Urothelium cell line (cell line): ENCODE data around the gene AMH.

Experiments
- DNase-seq: peaks from one replicate; pipeline ENCODE4 v3.0.0; 2011; ENCODE audit warnings: low spot score, mixed read lengths
- FAIRE-seq: peaks from 2 replicates; lab custom pipeline; 2011; peaks lifted over from hg19 to GRCh38; lab: Jason Lieb, UNC

Gene AMH

DNA sequence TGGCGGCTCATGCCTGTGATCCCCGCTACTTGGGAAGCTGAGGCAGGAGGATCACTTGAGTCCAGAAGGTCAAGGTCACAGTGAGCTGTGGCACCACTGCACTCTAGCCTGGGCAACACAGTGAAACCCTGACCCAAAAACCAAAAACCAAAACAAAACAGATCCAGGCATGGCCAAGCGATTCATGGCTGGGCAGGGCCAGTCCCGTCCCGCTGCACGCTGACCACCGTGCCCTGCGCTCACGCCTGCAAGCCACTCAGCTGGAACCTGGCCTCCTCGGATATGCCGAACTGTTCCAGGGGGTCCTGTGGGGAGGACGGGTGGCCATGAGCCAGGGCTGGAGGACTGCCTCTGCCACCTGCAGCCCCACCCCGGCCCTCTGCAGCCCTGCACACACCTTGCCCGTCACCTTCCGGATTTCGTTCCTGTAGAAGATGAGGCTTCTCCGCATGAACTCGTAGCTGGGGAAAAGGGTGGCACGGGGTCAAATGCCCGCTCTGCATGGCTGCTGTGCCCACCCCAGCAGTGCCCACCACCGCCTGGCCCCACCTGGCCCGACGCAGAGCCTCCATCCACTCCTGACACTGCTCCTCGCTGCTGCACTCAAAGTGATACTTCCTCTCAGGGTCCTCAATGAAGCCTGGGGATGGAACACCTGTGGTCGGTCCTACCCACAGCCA lies 15.4 kb upstream of the AMH start:
- no peak for DNase-seq
- no peak for FAIRE-seq

- FAIRE-seq (no peak), DNase-seq (no peak)
These were observed 14.1 kb upstream of the AMH start for GRCh38 chr19:2234996-2235380.

DNA sequence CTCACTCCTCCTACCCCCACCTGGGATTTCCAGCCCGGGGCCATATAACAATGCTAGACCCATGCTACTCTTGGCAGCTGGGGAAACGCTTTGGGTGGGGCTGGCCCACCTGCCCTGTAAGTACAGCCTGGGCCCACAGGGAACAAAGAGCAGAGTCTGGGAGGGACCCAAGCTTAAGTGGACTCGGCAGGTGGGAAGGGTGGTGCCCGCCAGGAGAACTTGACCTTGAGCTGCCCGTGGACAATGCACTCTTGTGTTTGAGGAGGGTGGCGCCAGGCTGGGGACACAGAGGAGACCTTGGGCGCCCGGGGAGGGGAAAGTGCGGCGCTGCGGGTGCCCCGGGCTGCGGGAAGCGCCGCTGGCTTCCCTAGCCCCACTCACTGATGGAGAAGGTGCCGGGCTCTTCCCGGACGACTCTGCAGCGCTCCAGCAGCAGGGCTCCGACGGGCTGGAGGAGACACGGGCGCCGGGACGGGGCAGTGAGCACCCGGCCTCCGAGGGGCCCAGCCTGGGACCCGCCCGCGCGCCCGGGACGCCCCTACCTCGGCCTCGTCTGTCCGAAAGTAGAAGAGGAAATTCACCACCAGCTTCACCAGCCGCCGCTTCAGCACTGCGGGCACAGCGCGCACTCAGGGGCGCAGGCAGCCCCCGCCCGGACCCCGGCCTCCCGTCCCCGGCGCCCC lies 13.6 kb upstream of the AMH start:
- no peak for FAIRE-seq
- no peak for DNase-seq

DNA sequence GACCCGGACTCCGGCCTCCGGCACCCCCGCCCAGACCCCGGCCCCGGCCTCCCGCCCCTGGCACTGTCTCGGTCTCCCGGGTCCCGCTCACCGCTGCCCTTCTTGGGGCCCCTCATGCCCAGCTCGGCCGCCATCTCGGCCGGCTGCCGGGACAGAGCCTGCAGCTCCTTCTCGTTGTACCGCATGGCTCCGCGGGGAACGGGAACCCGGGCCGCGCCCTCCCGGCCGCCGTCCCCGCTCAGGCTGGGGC lies 13.1 kb upstream of the AMH start:
- DNase-seq (no peak), FAIRE-seq (no peak)

DNA sequence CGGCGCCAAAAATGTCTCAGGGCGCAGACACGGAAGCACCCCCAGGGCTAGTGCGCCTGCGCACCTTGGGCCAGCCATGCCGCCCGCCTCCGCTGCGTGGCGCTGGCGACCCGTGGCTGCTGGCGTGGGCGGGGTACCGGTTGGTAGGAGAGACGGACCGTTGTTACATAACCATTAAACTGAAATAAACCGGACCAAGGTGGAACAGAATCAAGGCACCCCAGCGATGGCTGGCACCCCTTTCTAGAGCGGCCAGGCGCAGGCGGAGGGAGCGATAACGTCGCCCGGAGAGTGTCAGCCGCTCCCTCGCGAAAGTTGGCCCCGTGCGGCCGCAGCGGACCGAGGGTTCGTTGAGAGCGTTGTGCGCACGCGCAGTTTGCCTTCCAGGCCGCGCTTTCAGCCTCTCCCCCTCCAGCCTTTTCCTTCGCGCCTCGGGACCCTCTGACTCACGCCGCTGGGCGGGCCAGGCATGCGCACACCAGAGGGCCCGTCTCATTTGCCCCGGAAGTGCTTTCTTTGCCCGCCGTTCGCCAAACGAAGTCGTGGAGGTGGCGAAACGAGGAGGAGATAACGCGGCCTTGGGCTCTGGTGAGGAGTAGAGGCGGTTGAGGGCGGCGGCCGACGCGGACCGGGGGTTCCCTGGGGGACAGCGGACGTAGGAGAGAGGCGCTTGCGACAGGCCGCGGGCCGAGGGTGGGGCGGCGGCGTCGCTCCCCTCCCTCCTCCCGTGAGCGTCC lies 12.6 kb upstream of the AMH start, which contains the start of the genes PLEKHJ1 and SF3A2:
Gene PLEKHJ1, minus strand, starts transcription at position 16 of the 737 bp plus-strand sequence. CDS start 81 bp downstream, outside the sequence.
Gene SF3A2, plus strand, starts transcription at position 511 of the 737 bp plus-strand sequence. CDS start 6,595 bp downstream, outside the sequence.
- FAIRE-seq (peak; percentile 92), DNase-seq (peak; percentile 97)

DNA sequence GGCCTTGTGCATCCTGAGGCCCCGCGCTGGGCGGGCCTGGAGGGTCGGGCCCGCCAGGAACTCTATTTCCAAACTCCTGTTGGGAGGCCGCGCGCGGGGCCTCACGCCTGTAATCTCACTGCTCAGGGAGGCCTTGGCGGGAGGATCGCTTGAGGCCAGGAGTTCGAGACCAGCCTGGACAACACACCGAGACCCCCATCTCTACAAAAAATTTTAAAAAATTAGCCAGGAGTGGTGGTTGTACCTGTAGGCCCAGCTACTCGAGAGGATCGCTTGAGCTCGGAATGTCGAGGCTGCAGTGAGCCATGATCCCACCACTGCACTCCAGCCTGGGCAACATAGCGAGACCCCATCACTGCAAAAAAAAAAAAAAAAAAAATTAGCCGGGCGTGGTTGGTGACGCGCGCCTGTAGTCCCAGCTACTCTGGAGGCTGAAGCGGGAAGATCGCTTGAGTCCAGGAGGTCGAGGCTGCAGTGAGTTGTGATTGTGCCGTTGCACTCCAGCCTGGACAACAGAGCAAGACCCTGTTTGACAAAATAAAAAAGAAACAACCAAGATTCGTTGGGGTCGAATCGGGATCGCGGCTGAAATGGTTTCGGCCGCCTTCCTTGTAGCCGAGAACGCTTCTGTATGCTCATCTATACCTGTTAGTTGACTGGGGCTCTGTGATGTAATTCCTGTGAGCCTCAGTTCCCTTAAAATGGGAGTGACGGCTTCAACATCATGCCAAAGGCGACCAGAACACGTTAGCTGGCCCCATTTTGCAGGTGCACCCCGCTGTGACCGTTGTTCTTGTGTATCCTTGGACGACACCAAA lies 11.9 kb upstream of the AMH start:
- FAIRE-seq, result no peak
- no peak for DNase-seq

DNA sequence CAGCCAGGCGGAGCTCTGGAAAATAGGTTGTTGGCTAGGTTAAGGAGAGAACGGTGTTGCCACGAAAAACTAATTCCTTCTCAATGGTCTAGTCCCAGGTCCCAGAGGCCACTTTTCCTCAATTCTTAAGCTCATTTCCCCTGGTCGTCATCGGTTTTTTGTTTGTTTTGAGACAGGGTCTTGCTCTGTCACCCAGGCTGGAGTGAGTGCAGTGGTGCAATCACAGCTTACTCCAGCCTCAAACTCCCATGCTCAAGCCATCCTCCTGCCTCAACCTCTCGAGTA lies 11.3 kb upstream of the AMH start:
- FAIRE-seq (no peak), DNase-seq (no peak)

DNA sequence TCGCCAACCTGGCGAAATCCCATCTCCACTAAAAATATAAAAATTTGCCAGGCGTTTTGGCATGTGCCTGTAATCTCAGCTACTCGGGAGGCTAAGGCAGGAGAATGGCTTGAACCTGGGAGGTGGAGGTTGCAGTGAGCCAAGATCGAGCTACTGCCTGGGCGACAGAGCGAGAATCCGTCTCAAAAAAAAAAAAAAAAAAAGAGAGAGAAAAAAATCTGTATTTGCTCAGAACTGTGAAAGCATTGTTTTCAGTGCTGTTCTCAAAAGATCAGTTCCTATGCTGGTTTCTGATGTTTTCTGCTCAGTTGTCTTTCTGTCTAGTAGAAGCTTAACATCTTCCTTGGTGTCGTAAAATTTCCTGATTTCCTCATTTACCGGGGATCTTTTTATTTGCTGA lies 9.9 kb upstream of the AMH start:
- no peak for FAIRE-seq

GRCh38 chr19:2239771-2240770 lies 9.1 kb upstream of the AMH start:
- no peak for FAIRE-seq
- DNase-seq, result no peak

More for the DNA sequence above, 9.9 kb upstream of the AMH start:
- no peak for DNase-seq

DNA sequence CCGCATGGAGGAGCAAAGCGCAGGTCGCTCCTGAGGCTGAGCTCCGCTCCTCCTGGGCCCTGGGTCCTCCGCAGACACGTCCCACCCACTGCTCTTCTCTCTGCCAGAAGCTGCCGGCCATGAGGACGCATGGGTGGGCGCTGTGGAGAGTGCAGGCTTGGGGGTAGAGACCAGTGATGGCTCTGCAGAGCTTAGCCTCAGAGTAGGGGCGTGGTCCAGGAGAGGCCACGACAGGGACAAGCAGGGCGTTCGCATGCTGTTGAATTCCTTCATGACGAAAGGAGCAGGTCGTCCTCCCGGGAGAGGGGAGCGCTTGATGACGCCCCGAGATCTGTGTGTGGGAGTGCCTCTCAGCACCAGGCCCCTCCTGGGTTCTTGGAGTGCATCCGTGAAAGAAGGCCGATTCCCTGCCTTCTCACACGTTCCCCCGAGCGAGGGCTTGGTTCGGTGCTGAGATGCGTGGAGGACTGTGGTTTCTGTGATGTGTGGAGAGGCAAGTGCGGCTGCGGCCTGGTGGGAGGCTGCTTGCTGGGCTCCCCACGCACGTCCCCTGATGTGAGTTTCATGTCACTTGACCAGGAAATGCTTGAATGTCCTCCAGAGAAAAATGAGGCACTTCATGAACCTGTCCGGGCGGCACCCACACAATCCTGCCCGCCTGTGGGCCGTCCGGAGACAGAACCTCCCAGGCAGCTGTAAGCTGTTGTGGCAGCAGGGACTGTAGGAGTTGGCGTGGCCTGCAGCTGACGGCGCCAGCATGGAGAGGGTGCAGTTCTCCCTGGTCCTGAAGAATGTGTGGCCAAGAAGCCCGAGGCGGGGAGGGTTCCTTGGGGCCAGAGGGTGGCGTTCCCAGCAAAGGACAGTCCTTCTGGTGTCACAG lies 8.0 kb upstream of the AMH start:
- no peak for DNase-seq
- FAIRE-seq, result no peak

DNA sequence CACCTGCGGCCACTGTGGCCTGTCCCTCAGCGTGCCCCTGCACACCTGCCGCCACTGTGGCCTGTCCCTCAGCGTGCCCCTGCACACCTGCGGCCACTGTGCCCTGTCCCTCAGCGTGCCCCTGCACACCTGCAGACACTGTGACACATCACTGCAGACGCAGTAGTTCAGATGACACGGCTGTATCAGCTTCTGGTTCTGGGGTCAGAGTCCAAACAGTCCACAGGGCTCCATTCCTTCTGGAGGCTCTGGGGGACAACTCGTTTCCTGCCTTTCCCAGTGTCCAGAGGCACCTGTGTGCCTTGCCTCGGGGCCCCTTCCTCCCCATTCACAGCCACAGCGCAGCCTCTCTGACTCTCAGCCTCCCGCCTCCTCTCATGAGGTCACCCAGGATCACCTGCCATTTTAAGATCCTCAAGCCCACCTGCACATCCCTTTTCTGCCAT lies 7.0 kb upstream of the AMH start:
- no peak for FAIRE-seq
- DNase-seq, result no peak

GRCh38 chr19:2242816-2243215 lies 6.3 kb upstream of the AMH start:
- DNase-seq (no peak), FAIRE-seq (no peak)

DNA sequence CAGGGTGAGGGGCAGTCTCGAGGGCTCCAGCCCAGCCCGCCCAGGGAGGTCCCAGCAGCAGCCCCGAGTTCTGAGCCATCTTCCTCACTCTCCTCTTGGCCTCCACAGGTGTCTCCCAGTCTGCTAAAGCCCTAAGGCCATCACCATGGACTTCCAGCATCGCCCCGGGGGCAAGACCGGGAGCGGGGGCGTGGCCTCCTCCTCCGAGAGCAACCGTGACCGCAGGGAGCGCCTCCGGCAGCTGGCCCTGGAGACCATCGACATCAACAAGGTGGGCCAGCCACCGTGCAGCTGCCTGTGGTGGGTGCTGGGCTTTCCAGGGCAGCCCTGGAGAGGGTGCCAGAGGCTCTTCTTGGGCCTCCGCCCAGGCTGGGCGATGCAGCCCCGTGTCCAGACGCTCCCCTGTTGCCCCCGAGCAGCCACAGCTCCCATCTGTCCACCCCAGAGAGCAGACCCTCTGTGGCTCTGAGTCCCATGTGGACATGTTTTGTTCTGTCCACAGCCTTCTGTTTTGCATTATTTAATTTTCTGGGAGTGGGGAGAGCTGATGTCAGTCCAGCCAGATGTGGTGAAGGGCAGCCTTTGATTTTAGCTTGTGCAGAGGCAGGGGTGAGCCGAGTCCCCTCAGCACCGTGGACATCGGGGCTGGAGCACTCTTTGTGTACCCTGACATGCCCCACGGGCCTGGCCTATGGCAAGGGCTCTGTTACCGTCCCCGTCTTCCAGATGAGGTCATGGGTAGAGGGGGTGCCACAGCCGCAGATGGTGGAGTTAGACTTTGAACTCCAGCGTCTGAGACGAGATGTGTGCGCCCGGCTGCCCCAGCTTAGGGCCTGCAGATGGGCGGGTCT lies 5.6 kb upstream of the AMH start:
- FAIRE-seq (no peak), DNase-seq (no peak)

DNA sequence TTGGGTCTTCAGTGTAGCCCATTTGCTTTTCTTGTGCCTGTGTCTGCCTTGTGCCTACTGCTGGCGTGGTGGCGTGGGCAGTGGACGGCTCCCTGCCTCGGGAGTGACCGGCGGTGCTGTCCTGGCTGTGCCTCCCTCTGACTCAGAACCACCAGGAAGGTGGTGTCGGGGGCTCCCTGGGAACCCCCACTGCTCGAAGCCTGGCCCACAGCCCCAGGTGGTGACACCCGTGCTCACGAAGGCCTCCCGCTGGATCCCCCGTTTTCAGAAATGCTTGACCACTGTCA lies 5.1 kb upstream of the AMH start:
- no peak for FAIRE-seq
- no peak for DNase-seq

DNA sequence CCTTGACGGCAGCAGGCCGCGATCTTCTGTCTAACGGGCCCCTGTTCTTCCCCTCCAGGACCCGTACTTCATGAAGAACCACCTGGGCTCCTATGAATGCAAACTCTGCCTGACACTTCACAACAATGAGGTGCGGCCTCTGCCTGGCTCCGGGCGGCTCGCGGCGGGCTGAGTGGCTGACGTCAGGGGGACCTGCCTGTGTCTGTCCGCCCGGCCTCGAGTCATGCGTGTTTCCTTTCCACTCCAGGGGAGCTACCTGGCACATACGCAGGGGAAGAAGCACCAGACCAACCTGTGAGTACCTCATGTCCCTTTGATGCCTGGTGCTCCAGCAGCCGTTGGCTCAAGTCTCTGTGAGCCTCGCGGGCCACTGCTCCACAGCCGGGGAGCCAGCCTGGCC lies 4.6 kb upstream of the AMH start:
- DNase-seq, result no peak
- FAIRE-seq, result no peak

- no peak for DNase-seq
- no peak for FAIRE-seq
These were observed 3.9 kb upstream of the AMH start for GRCh38 chr19:2245273-2245672.

- FAIRE-seq, result no peak
These were observed 3.0 kb upstream of the AMH start for GRCh38 chr19:2246014-2246620.

GRCh38 chr19:2246801-2247361 lies 2.2 kb upstream of the AMH start:
- FAIRE-seq, result no peak

More at GRCh38 chr19:2246014-2246620, 3.0 kb upstream of the AMH start:
- DNase-seq, result no peak

More at GRCh38 chr19:2246801-2247361, 2.2 kb upstream of the AMH start:
- no peak for DNase-seq
